Smooth muscle cell (in vitro differentiated cells): Measurements from ENCODE around the gene SLC44A5. TPM values are rescaled to one million over a fixed set of nuclear protein-coding genes. Genes with fewer than 3 reads are reported as not detected.
"Not testable (repeated sequence)": the region's sequence is repeated elsewhere in the genome, so short reads cannot be mapped to it uniquely, and the experiment has no call there.

ENCODE experiments used
- DNase-seq: peaks from one replicate; lab custom pipeline; 2025; ENCODE audit not compliant: unreplicated experiment; lab: John Stamatoyannopoulos, UW
- H2AFZ ChIP-seq: fragments of 200-600 bp; sonication (generic); 2 replicates; pipeline ENCODE4 v1.6.0; 2016; ENCODE audit warnings: antibody characterized with exemption, low read depth, mild to moderate bottlenecking
- H3F3A ChIP-seq: fragments of 200-600 bp; sonication (generic); 2 replicates; pipeline ENCODE4 v1.6.0; 2017; ENCODE audit warnings: antibody characterized with exemption, low read depth
- H3K27ac ChIP-seq: fragments of 200-600 bp; sonication (generic); 2 replicates; pipeline ENCODE4 v1.5.1; 2016; ENCODE audit warnings: low read depth, mild to moderate bottlenecking
- H3K27me3 ChIP-seq: fragments of 200-600 bp; sonication (generic); 2 replicates; pipeline ENCODE4 v1.6.1; 2016; ENCODE audit warnings: low read depth, mild to moderate bottlenecking
- H3K36me3 ChIP-seq: fragments of 200-600 bp; sonication (generic); 2 replicates; pipeline ENCODE4 v1.5.1; 2016; ENCODE audit warnings: low read depth
- H3K4me1 ChIP-seq: fragments of 200-600 bp; sonication (generic); 2 replicates; pipeline ENCODE4 v1.5.1; 2016; ENCODE audit warnings: low read depth
- H3K4me2 ChIP-seq: fragments of 200-600 bp; sonication (generic); 2 replicates; pipeline ENCODE4 v1.6.0; 2016; ENCODE audit warnings: mild to moderate bottlenecking
- H3K4me3 ChIP-seq: fragments of 200-600 bp; sonication (generic); 2 replicates; pipeline ENCODE4 v1.5.1; 2016; ENCODE audit warnings: mild to moderate bottlenecking
- H3K79me2 ChIP-seq: fragments of 200-600 bp; sonication (generic); 2 replicates; pipeline ENCODE4 v1.6.0; 2016; ENCODE audit warnings: low read depth, mild to moderate bottlenecking
- H3K9ac ChIP-seq: fragments of 200-600 bp; sonication (generic); 2 replicates; pipeline ENCODE4 v1.6.0; 2016; ENCODE audit warnings: low read depth
- H3K9me3 ChIP-seq: fragments of 200-600 bp; sonication (generic); replicated peaks from 2 replicates; pipeline ENCODE4 v1.5.1; 2016; ENCODE audit warnings: low read depth
- H4K20me1 ChIP-seq: fragments of 200-600 bp; sonication (generic); 2 replicates; pipeline ENCODE4 v1.6.0; 2016; ENCODE audit warnings: low read depth
- CTCF ChIP-seq: fragments of 200-600 bp; sonication (generic); IDR thresholded peaks from 2 replicates; pipeline ENCODE4 v1.5.1; 2017; ENCODE audit warnings: borderline replicate concordance, mild to moderate bottlenecking, antibody characterized with exemption; ENCODE audit not compliant: insufficient read depth, poor library complexity, severe bottlenecking
- WGBS: methylation state at CpG from one replicate; pipeline ENCODE4 v1.1.7; 2016; ENCODE audit warnings: low lambda C conversion rate; 5-methylcytosine and 5-hydroxymethylcytosine counted together
- polyA plus RNA-seq: library from polyadenylated mRNA; unstranded; fragments of >200 nt; fragmentation: Nextera tagmentation; extraction: Ambion mirVana; gene quantifications from 2 replicates; pipeline ENCODE4 v1.2.1, GENCODE V29; 2016
- total RNA-seq: library from RNA; depleted of rRNA; stranded (reverse); fragments of >200 nt; gene quantifications from 2 replicates; pipeline ENCODE4 v1.2.3, GENCODE V29; 2014

The SLC44A5 gene
- total and polyA plus RNA-seq, 2 experiments from 2014 or later, result 0.89 to 4.4 TPM

GRCh38 chr1:75361260-75361659 is 249.7 kb downstream of the SLC44A5 start:
- Histone ChIP-seq H3F3A (no peaks in the 10 kb centered on the region), H3K4me1 (no peaks in the 10 kb centered on the region), H3K27ac (no peak overlapping the region), H3K9me3 (peaks cover 1% of the 10 kb centered on the region), H3K4me3 (no peak overlapping the region), H3K9ac (no peak overlapping the region), H2AFZ (no peak overlapping the region), H3K36me3 (no peaks in the 10 kb centered on the region), H3K27me3 (no peaks in the 10 kb centered on the region), H3K4me2 (no peak overlapping the region), H3K79me2 (no peaks in the 10 kb centered on the region), H4K20me1 (no peaks in the 10 kb centered on the region)
- DNase-seq, result no peak
- 76% methylated on average over 2 of the region's 2 CpGs for WGBS
- no peak for TF ChIP-seq CTCF

GRCh38 chr1:75354267-75354666 is 256.6 kb downstream of the SLC44A5 start:
- H2AFZ ChIP-seq, H3K9ac ChIP-seq, H3K4me2 ChIP-seq, H3K4me1 ChIP-seq, H3K4me3 ChIP-seq, H3K27me3 ChIP-seq, H4K20me1 ChIP-seq, H3F3A ChIP-seq, H3K27ac ChIP-seq, H3K36me3 ChIP-seq, H3K9me3 ChIP-seq, DNase-seq, H3K79me2 ChIP-seq: not testable (repeated sequence)
- 89% methylated on average over 6 of the region's 6 CpGs for WGBS

GRCh38 chr1:75353051-75353450 is 257.9 kb downstream of the SLC44A5 start:
- no peaks in the 10 kb centered on the region for H3K36me3 ChIP-seq
- no peak for TF ChIP-seq CTCF
- no peaks in the 10 kb centered on the region for H3F3A ChIP-seq
- no peaks in the 10 kb centered on the region for H3K27me3 ChIP-seq
- H2AFZ ChIP-seq, result no peak overlapping the region
- peaks cover 4% of the 10 kb centered on the region for H3K9me3 ChIP-seq
- H3K4me2 ChIP-seq, result no peak overlapping the region
- H3K79me2 ChIP-seq, result no peaks in the 10 kb centered on the region
- no peak overlapping the region for H3K27ac ChIP-seq
- no peak for DNase-seq
- no peak overlapping the region for H3K4me3 ChIP-seq
- no peaks in the 10 kb centered on the region for H4K20me1 ChIP-seq
- no peaks in the 10 kb centered on the region for H3K4me1 ChIP-seq
- H3K9ac ChIP-seq, result no peak overlapping the region
- 69% methylated on average over 2 of the region's 2 CpGs for WGBS

GRCh38 chr1:75345538-75346292 is 265.2 kb downstream of the SLC44A5 start:
- H3K27ac ChIP-seq, result no peak overlapping the region
- TF ChIP-seq CTCF, result no peak
- H3K27me3 ChIP-seq, result no peaks in the 10 kb centered on the region
- no peaks in the 10 kb centered on the region for H3K36me3 ChIP-seq
- H3K4me1 ChIP-seq, result peaks cover 7% of the 10 kb centered on the region
- no peaks in the 10 kb centered on the region for H3K79me2 ChIP-seq
- WGBS, result 97% methylated on average over 2 of the region's 2 CpGs
- no peak overlapping the region for H2AFZ ChIP-seq
- no peak overlapping the region for H3K4me2 ChIP-seq
- peaks cover 4% of the 10 kb centered on the region for H3K9me3 ChIP-seq
- no peak overlapping the region for H3K9ac ChIP-seq
- no peak for DNase-seq
- H3F3A ChIP-seq, result no peaks in the 10 kb centered on the region
- no peaks in the 10 kb centered on the region for H4K20me1 ChIP-seq
- H3K4me3 ChIP-seq, result no peak overlapping the region
